Measurements from ENCODE around the gene SHTN1.
A peak's percentile ranks its signal among the peaks of the same experiment; 100 is the strongest.

The SHTN1 gene

DNA sequence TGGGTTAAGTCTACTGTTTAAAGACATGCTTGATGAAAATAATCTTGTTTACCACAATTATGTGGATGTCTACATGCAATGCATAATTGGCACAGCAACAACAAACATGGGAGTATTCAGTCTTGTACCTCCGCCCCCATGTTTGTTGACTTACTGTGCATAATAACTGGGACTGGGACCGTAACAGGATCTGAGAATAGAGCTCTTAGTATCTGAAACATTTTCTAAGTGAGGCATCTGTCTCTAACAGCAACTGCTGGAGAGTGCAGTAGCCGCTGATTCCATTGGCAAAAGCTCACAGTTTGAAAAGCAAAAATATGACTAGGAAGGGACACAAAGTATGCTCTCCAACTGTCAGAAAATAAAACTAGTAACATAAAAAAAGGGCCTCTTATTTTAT lies 94.1 kb downstream of the SHTN1 start:
- Mint-ChIP-seq H3K4me1 (peaks cover 17% of the 10 kb centered on the region), H3K27me3 (ENCODE audit: low read depth, poor library complexity) (no peaks in the 10 kb centered on the region), H3K27ac (no peak overlapping the region), H3K36me3 (ENCODE audit: low read depth) (no peaks in the 10 kb centered on the region), H3K9me3 (no peaks in the 10 kb centered on the region), H3K4me3 (no peak overlapping the region)
- DNase-seq = no peak
- TF ChIP-seq, protein P1, sequence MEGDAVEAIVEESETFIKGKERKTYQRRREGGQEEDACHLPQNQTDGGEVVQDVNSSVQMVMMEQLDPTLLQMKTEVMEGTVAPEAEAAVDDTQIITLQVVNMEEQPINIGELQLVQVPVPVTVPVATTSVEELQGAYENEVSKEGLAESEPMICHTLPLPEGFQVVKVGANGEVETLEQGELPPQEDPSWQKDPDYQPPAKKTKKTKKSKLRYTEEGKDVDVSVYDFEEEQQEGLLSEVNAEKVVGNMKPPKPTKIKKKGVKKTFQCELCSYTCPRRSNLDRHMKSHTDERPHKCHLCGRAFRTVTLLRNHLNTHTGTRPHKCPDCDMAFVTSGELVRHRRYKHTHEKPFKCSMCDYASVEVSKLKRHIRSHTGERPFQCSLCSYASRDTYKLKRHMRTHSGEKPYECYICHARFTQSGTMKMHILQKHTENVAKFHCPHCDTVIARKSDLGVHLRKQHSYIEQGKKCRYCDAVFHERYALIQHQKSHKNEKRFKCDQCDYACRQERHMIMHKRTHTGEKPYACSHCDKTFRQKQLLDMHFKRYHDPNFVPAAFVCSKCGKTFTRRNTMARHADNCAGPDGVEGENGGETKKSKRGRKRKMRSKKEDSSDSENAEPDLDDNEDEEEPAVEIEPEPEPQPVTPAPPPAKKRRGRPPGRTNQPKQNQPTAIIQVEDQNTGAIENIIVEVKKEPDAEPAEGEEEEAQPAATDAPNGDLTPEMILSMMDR (IDR thresholded peaks at IDR 0.05) = no peak

DNA sequence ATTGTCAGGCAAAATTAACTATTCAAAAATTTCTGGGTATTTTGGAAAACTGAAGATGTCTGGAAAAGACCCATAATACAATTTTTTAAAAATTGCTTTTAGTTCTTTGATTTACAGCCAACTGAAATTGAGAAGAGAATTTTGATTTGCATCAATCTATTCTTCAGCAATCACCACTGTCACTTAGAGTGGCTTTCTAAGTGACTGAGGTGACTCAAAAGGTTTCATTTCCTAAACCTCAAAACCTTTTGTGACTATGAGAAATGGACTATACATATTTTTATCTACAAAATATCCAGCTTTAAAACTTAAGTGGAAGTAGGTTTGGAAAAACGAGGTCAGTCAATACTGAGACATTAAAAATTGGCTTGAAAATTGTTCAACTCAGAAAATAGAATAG lies 95.7 kb downstream of the SHTN1 start:
- Mint-ChIP-seq H3K4me1 (peaks cover 18% of the 10 kb centered on the region), H3K9me3 (no peaks in the 10 kb centered on the region), H3K4me3 (no peak overlapping the region), H3K36me3 (ENCODE audit: low read depth) (no peaks in the 10 kb centered on the region), H3K27ac (no peak overlapping the region), H3K27me3 (ENCODE audit: low read depth, poor library complexity) (no peaks in the 10 kb centered on the region)
- TF ChIP-seq, protein P1 (IDR thresholded peaks at IDR 0.05) = no peak
- DNase-seq = no peak

DNA sequence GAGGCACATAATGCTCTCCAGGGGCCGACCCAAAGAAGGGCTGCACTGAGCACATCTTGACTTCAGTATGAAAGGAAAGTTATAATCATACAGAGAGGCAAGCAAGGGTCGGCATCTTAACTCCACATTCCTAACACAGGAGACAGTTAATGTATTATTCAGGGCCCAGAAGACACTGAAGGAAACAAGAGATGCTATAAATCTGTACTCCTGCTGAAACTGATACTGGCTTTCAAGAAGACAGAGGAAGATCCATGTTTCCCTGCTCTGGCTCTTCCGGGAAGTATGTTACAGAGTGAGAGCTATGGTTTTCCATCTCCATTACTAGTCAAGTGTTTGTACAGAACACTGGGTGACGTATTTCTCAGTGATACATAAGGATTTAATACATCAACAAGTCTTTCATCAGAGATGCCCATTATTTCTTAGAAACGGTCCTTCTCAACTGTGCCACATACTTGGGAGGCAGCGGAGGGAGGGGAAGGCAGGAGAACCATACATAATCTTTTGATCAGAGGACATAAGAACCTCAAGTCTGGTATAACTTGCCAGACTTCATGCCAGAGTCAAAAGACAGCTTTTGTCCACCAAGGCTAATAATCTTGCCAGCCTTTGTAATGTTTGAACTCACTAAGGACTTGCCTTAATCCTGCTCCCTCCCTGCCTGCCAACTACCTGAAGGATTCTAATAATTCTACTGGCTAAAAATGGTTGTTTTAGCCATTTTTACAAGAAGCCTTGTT lies 97.6 kb downstream of the SHTN1 start:
- Mint-ChIP-seq H3K27me3 (ENCODE audit: low read depth, poor library complexity) (peaks cover 3% of the 10 kb centered on the region), H3K4me1 (peaks cover 25% of the 10 kb centered on the region), H3K36me3 (ENCODE audit: low read depth) (no peaks in the 10 kb centered on the region), H3K9me3 (no peaks in the 10 kb centered on the region), H3K4me3 (no peak overlapping the region), H3K27ac (peak overlapping the region; percentile 26)
- DNase-seq = no peak
- TF ChIP-seq, protein P1 (IDR thresholded peaks at IDR 0.05) = no peak

DNA sequence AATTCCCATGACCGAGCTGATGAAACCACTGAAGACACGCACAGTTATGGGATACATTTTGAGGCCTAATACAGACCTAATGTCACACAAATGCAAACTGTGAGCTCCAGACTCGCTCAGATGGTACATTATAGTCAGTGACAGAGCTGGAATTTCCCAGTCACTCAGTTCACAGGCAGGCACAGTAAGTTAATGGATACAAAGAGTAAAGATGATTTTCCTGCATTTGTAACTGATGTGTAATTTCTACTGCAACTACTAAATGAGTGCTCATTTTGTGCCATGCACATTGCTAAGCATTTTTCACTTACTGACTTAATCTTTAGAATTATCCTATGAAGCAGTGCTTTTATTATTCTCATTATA lies 99.2 kb downstream of the SHTN1 start:
- peaks cover 3% of the 10 kb centered on the region for H3K27me3 Mint-ChIP-seq (ENCODE audit: low read depth, poor library complexity)
- H3K36me3 Mint-ChIP-seq (ENCODE audit: low read depth) = no peaks in the 10 kb centered on the region
- TF ChIP-seq, protein P1 (IDR thresholded peaks at IDR 0.05) = no peak
- H3K4me1 Mint-ChIP-seq = peaks cover 25% of the 10 kb centered on the region
- H3K9me3 Mint-ChIP-seq = no peaks in the 10 kb centered on the region
- no peak for DNase-seq
- no peak overlapping the region for H3K4me3 Mint-ChIP-seq
- no peak overlapping the region for H3K27ac Mint-ChIP-seq

DNA sequence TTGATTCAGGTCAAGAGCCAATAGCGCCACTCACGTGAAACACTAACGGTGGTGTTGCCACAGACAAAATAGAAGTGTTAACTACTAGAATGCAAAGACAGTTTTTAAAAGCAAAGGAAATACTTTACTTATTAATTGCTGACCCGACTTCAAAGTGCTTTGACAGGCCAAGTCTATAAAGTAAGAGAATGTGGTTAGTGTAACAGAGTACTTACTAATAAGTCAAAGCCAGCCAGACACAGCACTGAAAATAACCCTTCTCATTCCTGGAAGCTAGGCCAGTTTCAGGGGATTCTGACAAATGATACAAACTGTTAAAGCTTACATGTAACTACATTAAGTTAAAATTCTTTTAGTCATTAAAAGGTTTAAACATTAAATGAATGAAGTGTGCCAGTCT lies 105.4 kb downstream of the SHTN1 start:
- Mint-ChIP-seq H3K36me3 (ENCODE audit: low read depth) (no peaks in the 10 kb centered on the region), H3K27me3 (ENCODE audit: low read depth, poor library complexity) (peaks cover 3% of the 10 kb centered on the region), H3K27ac (no peak overlapping the region), H3K9me3 (no peaks in the 10 kb centered on the region), H3K4me3 (no peak overlapping the region), H3K4me1 (peaks cover 11% of the 10 kb centered on the region)
- TF ChIP-seq, protein P1 (IDR thresholded peaks at IDR 0.05) = no peak
- DNase-seq = no peak

DNA sequence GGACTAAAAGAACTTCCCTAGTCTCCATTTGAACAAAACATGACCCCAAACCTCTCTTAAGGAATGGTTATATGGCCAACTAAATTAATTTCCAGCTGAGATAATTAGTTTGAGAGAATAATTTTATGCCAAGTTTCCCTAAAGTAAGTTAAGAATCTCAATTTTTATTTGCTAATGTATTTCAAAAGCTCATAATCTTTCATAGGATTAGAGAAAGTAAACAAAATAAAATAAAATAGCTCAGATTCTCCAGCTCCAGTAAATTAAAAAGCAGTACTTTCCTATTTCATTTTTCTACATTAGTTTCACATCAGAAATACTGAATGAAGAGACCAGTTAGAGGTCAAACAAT lies 111.3 kb downstream of the SHTN1 start:
- peak overlapping the region; percentile 95 for H3K27ac Mint-ChIP-seq

More for the DNA sequence above, 111.3 kb downstream of the SHTN1 start:
- Mint-ChIP-seq H3K4me1 (peaks cover 32% of the 10 kb centered on the region), H3K36me3 (ENCODE audit: low read depth) (no peaks in the 10 kb centered on the region), H3K4me3 (peak overlapping the region; percentile 70), H3K9me3 (no peaks in the 10 kb centered on the region), H3K27me3 (ENCODE audit: low read depth, poor library complexity) (no peaks in the 10 kb centered on the region)
- DNase-seq = no peak
- TF ChIP-seq, protein P1 (IDR thresholded peaks at IDR 0.05) = no peak
